Body of pancreas (tissue), 4 donors: ENCODE data around the gene TRIM24.

Source experiments
- CTCF ChIP-seq, 7 experiments: fragments of 450-650 bp in 4 of 7; fragments of 200-600 bp in 3 of 7; sonication (generic) in 3 of 7; IDR thresholded peaks; one replicate each; pipeline ENCODE4 v1.5.1; 2016 to 2019; ENCODE audit warnings: antibody characterized with exemption in 7 of 7
- POLR2A ChIP-seq, 3 donors: fragments of 450-650 bp; IDR thresholded peaks; one replicate each; pipeline ENCODE4 v1.6.1; 2016; ENCODE audit warnings: antibody characterized with exemption in 3 of 3, mild to moderate bottlenecking in 2 of 3

GRCh38 chr7:138477581-138477980 is 17.5 kb downstream of the TRIM24 start:
- no peak for TF ChIP-seq CTCF (IDR thresholded peaks at IDR 0.05)
- no peak for TF ChIP-seq POLR2A (IDR thresholded peaks at IDR 0.05)
